GM12874 (cell line): ENCODE measurements around the gene HSPA4.

Source experiments
- CTCF ChIP-seq: IDR thresholded peaks from 2 replicates; pipeline ENCODE4 v1.5.1; 2011; ENCODE audit warnings: low read depth, mild to moderate bottlenecking, control low read depth, low read length, moderate library complexity; ENCODE audit not compliant: insufficient read depth

HSPA4 gene

DNA sequence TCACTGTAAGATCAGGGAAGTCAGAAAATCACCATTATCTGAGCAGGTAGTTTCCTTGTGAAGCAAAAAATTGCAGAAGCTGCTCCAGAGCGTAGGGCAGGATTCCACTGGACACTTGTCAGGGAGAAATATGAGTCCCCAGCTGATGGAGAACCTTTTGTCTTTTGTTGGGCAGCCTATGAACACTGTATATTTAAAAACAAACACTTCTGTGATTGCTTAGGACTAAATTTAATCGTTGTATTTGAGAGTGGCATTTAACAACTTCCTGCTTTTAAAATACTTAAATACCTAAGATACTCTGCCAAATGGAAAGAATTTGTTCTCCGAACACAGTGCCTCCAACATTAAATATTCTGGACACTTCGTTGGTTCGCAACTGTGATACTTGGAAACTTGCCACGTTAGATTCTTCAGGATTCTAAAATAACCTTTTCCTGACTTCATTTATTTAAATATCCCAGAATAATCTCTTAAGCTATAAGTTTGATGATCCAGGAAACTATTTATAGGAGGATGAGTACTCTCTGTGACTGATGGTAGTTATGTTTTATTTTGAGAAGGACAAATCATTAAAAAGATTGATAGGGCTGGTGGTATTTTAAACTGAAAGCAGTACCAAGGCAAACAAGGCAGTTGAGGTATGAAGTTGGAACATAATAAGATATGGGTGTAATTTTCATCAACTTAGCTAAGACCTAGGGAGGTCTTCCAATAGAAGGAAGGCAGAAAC is 2.7 kb upstream of the HSPA4 start:
- TF ChIP-seq CTCF, result no peak

DNA sequence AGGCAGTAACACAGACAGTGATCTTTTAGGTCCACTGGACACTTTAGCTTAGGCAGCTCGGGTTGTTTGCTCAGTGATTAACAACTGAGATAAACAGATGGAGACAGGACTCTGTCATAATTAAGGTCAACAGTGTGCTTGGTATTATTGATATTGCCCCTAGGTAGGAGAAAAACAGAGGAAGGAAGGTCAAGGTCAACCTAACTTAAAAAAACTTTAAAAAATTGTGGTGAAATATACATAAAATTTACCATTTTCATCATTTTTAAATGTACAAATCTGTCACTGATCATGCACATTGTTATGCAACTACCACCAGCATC is 2.1 kb upstream of the HSPA4 start:
- TF ChIP-seq CTCF, result no peak

DNA sequence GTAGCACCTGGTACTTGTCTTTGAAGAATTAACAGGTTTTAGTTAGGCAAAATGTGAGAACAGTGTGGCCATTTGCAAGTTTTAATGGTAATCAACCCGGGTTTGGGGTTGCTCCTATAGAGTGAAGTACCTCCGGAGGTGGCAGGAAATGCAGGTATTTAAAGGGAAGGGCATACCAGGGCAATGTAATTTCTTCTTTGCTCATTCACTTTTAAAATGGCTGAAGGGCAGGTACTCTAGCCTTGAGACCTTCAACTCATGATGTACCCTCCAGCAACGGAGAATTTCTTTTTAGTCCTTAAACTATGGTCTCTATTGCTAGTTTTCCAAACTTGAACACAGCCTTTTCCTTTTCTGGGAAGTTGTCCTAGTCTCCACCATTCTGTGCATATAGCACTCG is 1.3 kb upstream of the HSPA4 start:
- TF ChIP-seq CTCF, result no peak

GRCh38 chr5:133051061-133051541 is 712 bp upstream of the HSPA4 start:
- TF ChIP-seq CTCF, result no peak

DNA sequence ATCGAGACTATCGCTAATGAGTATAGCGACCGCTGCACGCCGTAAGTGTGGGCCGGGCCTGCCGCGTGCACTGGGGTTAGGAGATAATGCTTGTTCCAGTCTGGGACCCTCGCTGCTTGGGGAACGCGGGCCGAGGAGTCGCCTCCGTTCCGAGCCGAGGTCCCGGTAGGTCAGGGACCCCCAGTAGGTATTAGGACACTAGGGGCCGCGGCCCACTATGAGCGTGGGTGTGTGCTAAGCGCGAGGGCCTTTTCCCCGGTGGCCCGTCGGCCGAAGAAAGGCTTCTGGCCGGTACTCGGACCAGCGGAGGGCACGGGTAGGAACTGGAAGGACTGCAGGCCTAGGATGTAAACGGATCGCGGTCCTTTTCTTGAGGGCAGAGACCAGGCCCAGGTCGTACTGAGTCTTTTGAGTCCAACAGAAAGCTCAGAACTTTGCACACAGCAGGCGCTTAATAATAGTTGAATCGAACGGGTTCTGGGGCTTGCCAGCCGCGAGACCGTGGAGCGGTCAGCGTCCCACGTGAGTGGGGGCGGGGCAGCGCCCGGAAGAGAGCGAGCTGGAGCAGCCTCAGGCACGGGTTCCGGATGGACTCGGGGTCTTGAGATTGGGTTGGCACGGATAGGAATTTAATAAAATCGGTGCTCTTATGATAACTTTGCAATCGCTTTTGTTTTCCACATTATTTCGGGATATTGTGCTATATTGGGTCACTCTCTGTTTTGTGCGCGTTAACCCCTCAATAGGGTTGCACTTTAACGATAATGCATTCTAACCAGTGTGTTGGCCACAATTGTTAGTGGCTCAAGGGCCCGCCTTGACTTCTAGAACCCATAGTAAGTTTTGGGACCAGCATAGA is 733 bp downstream of the HSPA4 start:
- no peak for TF ChIP-seq CTCF

- no peak for TF ChIP-seq CTCF
These were observed 1.6 kb downstream of the HSPA4 start for GRCh38 chr5:133053448-133053847.

DNA sequence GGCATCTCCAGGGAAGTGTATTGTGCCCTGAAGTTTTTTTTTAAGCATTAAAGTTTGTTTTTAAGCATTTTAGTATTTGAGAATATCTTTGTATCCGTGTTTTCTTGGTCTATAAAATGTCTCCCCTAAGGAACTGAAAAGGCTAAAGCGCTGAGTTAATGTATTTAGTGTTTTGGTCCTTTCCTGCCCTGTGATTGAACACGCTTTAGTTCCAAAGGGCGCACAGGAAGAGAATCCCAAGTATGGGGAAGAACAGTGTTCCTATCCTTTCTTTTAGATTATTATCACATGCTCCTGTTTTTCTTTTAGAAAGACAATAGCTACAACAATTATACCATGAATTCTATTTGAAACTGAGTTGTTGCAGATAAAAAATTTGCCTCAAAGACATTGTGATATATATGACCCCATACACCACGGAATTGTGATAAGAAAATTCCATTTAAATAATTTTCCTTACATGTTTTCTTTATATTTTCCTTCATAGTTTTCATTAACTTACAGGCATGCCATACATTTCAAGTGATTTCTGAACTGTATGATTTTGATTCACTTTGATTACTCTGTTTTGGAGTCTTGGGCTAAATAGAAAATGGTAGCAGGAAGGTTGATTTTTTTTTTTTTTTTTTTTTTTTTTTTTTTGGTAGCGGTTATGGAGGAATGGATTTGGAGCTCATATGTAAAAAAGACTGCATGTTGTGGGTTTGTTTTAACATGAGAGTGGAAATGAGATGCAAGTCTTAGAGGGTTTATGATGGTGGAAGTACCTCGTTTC is 3.1 kb downstream of the HSPA4 start:
- no peak for TF ChIP-seq CTCF
